Activated CD8-positive, alpha-beta memory T cell treated with anti-CD3 and anti-CD28 coated beads for 1 hour (primary cell): ENCODE results near the gene HTR3E.
"Not testable (repeated sequence)": the region's sequence is repeated elsewhere in the genome, so short reads cannot be mapped to it uniquely, and the experiment has no call there.

Experiments used
- DNase-seq, 2 donors: peaks; one replicate each; pipeline ENCODE4 v3.0.0-alpha.2; 2020; ENCODE audit warnings: low read depth in 1 of 2; ENCODE audit errors: extremely low read depth in 1 of 2

The HTR3E gene

GRCh38 chr3:184096811-184097383 lies at the start of gene HTR3E:
Gene HTR3E, plus strand, starts transcription at chr3:184097064. Its CDS starts 466 bp downstream, at chr3:184097530.
- no peak for DNase-seq

DNA sequence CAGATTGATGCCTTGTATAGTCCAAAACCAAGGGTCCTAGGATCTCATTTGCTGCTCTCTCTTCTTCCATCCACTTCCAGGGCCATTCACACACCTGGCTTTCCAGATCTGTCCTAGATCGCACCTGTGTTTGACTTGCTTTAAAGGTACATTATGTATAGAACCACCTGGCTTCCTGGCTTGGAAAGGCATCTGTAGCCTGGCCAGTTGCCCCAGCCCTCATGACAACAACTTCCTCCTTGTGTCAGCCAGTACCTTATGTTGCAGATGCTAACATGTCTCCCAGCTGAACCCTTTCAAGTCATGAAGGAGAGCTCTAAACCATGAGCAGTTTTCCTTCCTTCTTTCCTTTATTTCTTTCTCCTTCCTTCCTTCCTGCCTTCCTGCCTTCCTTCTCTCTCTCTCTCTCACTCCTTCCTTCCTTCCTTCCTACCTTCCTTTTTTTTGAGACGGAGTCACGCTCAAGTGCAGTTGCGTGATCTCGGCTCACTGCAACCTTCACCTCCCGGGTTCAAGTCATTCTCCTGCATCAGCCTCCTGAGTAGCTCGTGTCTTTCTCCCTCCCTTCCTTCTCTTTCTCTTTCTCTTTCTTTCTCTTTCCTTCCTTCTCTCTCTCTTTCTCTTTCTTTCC lies 46.5 kb upstream of the HTR3E start:
- DNase-seq: no peak

GRCh38 chr3:184052767-184053166 lies 44.1 kb upstream of the HTR3E start, which contains the start of gene HTR3C:
Gene HTR3C, plus strand, starts transcription at chr3:184053047. Its CDS starts 34 bp downstream, at chr3:184053081.
- no peak for DNase-seq

GRCh38 chr3:184058029-184058428 lies 38.8 kb upstream of the HTR3E start:
- no peak for DNase-seq

GRCh38 chr3:184059424-184059823 lies 37.4 kb upstream of the HTR3E start:
- no peak for DNase-seq

DNA sequence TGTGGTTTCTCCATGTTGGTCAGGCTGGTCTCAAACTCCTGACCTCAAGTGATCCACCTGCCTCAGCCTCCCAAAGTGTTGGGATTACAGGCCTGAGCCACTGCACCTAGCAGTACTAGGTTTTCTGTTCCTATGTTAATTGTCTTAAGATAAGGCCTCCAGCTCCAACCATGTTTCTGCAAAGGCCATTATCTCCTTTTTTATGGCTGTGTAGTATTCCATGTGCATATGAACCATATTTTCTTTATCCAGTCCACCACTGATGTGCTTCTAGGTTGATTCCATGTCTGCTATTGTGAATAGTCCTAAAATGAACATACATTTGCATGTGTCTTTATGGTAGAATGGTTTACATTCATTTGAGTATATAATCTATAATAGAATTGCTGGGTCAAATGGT lies 34.2 kb upstream of the HTR3E start:
- DNase-seq: no peak

DNA sequence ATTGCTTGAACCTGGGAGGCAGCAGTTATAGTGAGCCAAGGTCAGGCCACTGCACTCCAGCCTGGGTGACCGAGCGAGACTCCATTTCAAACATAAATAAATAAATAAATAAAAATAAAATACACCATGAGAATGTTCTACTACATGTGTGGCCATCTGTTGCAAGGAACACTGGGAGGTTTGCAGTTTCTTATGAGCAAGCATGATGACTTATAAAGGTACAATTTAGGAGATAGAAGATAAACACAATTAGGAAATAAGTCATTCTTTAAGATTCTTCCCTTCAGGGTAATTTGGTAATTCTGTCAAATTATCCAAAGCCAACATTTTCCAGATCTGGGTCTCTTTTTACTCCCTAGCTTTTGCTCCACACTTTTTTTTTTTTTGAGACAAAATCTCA lies 30.7 kb upstream of the HTR3E start:
- DNase-seq: no peak

DNA sequence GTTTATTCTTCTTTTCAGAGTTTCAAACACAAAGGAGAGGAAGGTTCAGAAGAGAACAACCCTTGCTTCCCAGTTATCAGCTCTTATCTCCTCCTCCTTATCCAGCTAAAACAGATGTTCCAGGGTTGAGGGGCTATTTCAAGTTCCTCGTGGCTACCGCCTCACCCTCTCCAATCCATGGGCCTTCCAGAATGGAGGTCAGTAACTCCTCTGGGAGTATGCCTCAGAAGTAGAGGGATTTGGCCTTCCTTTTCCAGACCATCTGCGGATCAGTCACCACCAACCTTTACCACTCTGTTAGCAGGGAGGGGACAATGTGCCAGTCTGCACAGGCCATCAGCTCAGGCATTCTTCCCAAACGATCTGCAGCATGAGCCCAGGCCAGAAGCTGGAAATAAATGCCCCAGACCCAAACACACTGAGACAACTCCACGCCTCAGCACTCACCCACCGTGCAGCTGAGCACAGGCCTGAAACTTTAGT lies 29.2 kb upstream of the HTR3E start:
- no peak for DNase-seq

- DNase-seq: no peak
These were observed 28.5 kb upstream of the HTR3E start for GRCh38 chr3:184068344-184068743.

GRCh38 chr3:184071142-184071541 lies 25.7 kb upstream of the HTR3E start:
- not testable (repeated sequence) for DNase-seq

- no peak for DNase-seq
These were observed 23.2 kb upstream of the HTR3E start for GRCh38 chr3:184073621-184074020.

DNA sequence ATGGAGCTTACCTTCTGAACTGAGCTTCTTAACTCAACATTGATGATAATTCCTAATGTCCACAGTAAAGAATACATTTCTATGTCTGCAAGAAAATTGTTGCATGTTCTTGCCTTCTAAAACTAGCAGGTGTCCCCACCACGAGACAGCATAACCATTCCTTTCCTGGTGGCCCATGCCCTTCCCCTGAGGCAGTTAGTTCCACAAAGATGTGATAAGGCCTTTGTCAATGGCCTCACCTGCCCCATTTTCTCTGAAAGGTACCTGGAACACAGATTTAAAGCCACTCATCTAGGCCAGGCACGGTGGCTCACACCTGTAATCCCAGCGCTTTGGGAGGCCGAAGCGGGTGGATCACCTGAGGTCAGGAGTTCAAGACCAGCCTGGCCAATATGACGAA lies 21.0 kb upstream of the HTR3E start:
- DNase-seq: no peak

GRCh38 chr3:184077881-184078280 lies 19.0 kb upstream of the HTR3E start:
- no peak for DNase-seq

DNA sequence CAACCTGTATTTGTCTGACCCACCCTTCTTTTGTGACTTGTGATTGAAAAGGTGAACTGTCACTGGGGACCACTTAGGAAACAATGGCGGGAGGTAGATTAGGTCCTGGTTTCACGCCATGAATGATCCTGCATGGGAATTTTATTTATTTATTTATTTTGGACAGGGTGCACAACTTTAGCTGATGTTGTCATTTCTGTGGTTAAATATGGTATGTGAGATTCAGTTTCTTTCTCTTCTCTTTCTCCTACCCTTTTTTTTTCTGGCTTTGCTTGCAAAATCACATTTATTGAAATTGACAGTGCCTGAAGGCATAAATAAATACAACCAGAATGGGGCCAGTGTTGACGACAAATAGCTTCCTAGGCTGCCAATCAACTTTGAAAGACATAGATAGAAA lies 18.0 kb upstream of the HTR3E start:
- DNase-seq: no peak

DNA sequence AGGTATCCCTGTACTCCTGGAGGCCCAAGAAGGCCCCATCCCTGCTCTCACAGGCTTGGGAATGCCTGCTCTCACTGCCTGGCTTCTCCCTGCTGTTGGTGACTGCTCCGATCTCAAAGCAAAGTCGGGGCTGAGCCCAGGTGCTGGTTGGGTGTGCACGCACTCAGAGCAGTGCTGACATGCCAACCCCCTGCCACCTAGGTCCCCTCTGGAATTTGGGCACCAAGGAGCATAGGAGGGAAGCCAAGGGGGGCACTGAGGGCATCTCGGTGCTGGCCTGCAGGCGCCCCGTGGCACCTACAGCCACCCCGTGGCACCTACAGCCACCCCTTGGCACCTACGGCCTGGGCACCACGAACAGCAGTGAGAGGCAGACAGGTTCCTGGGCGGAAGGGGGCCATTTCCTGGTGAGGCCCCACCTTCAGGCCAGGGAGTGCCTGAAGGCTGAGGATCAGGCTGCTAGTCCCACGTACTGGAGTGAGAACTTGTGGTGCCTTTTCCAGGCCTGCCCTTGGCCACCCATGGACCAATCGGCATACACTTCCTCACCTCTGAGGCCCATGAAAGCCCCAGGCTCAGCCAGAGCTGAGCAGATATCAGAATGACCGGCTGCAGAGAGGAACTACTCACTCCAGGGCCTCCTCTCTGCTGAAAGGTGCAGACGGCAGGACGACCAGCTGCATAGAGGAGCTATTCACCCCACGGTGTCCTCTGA lies 15.6 kb upstream of the HTR3E start:
- DNase-seq: no peak

DNA sequence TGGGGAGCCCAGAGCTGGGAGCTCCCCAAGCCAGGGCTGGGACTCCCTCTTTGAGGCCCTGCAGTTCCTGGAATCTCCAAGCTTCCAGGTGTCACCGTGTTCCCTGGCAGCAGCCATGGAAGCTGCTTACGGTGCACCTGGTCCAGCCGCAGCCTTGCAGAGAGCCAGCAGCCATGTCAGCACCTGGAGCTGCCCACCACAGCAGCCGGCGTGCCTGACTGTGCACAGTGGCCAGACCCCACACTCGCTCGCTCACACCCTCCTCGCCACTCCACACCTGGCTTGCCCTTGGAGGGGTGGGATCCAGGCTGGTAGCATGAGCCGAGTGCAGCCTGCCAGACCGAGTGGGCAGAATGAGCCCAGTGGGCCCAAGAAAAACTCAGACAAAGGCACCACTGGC lies 14.8 kb upstream of the HTR3E start:
- DNase-seq: no peak

GRCh38 chr3:184082465-184082864 lies 14.4 kb upstream of the HTR3E start:
- no peak for DNase-seq

GRCh38 chr3:184085389-184085852 lies 11.4 kb upstream of the HTR3E start:
- DNase-seq: no peak

- DNase-seq: no peak
These were observed 4.7 kb upstream of the HTR3E start for GRCh38 chr3:184092199-184092598.

DNA sequence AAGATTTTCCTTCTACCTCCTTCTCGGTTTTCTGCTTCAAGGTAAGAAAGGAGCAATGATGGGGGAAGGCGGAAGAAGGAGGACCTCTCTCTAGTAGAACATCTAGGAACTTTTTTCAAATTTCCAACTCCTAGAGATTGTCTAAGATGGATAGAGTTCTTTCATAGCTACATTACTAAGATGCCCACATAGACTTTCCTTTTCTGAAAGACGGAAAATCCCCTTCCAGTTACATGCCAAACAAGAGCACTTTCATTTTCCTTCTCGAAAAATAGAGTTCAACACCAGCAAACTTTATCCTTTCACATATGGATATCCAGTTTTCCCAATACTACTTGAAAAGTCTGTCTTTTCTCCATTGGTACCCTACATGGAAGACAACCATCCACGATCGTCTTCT lies 692 bp downstream of the HTR3E start:
- DNase-seq: no peak

DNA sequence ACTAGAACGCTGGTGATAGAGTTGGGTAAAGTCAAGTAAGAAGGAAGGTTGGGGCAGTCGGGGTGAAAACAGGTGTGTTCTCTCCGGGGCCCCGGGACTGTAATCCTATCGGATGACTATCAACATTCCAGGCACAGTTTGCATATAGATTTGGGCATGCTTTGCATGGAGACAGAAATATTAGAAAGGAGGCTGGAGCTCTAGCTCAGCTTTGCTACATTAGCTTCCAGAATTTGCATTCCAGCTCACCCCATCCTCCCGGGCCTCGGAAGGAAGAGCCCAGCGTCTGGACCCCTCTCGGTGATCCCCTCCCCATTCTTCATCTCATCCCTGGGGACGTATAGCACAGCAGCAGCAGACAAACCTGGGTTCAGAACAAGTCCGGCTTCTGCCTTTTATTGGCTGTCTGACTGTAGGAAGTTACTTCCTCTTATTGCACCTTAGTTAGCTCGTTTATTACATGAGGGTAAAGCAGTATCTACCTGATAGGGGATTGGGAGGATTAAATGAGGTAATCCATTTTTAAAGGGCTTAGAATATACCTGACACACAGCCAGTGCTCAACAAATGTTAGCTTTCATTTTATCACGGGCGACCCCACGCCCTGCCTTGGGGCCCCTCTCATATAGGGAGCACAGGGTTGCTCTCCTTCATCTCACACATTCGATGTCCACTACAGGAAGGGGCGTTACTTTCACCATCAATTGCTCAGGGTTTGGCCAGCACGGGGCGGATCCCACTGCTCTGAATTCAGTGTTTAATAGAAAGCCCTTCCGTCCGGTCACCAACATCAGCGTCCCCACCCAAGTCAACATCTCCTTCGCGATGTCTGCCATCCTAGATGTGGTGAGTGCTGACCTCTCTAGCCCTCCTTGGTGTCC lies 3.2 kb downstream of the HTR3E start:
- DNase-seq: no peak
